HG03565 (cell line): ENCODE results near the gene FAM219B.
A peak's percentile ranks its signal among the peaks of the same experiment; 100 is the strongest.
"Not testable (repeated sequence)": the region's sequence is repeated elsewhere in the genome, so short reads cannot be mapped to it uniquely, and the experiment has no call there.

Experiments used
- ATAC-seq: cut with Tn5 transposase; IDR thresholded peaks from one replicate; pipeline ENCODE4 v1.9.1; 2021; ENCODE audit warnings: mild to moderate bottlenecking, moderate library complexity; ENCODE audit not compliant: unreplicated experiment

FAM219B gene

DNA sequence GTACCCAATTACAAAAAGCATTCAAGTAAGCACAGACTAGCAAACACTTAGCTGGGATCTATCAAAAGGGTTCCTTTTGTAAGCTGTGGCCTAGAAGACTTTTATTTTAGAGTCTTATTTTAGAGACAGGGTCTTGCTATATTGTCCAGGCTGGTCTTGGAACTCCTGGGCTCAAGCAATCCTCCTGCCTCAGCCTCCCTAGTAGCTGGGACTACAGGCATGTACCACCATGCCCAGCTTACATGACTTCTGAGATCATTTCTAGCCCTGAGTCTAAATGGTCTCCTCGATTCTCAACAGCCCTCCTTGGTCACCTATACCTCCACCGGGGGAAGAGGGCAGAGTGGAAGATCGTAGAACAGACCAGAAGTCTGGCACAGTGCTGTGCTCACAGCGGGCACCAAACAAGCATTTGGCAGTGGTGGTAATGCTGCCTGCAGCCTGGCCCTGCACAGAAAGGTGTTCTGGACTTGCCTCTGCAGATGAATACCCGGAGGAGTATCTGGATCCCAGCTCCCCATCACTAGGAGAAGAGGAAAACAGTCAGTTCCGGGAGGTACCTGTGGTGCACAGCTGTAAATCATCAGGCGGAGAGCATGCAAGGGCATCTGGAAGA is 2.4 kb downstream of the FAM219B start:
- no peak for ATAC-seq

GRCh38 chr15:74903676-74904075 is 3.0 kb downstream of the FAM219B start:
- no peak for ATAC-seq

- ATAC-seq: no peak
Measured at GRCh38 chr15:74902295-74903075, 4.2 kb downstream of the FAM219B start.

DNA sequence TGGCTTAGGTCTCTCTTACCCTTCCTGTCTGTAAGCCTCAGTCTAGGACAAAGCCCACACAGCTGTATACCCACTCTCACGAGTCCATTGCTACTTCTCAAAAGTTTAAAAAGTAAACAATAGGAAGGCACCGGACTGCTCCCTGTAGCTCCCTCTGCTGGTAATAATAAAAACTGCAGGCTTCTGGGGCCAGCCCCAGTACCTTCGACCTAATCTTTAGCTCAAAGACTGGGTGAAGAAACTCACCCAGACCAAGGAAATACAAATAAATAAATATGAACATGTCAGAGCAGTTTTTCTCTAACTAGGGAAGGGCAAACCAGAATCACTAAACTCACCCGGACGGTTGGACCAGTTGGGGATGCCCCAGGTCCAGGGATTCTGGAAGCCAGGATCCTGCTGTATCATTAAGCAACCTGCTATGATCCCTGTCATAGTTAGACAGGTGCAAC is 5.0 kb downstream of the FAM219B start:
- ATAC-seq: no peak

DNA sequence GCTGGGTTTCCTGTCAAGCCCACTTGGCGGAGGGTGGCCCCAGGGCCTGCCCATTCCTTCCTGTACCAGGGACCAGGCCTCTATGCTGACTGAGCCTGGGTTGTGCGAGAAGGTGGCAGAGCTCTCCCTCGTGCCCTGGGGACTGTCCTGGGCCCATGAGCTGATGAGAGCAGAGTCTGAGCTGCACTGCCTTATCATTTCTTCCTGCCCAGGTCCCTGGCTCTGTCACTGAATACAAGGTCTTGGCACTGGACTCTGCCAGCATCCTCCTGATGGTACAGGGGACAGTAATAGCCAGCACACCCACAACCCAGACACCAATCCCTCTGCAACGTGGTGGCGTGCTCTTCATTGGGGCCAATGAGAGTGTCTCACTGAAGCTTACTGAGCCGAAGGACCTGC is 9.3 kb downstream of the FAM219B start:
- no peak for ATAC-seq

GRCh38 chr15:74896316-74896715 is 10.3 kb downstream of the FAM219B start:
- ATAC-seq: no peak

GRCh38 chr15:74895830-74896229 is 10.8 kb downstream of the FAM219B start:
- ATAC-seq: no peak

DNA sequence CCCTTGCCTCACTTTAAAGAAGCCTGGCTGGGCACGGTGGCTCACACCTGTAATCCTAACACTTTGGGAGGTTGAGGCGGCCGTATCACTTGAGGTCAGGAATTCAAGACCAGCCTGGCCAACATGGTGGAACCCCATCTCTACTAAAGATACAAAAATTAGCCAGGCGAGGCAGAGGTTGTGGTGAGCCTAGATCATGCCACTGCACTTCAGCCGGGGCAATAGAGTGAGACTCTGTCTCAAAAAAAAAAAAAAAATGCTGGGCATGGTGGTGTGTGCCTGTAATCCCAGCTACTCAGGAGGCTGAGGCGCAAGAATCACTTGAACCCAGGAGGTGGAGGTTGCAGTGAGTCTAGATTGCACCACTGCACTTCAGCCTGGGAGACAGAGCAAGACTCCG is 12.3 kb downstream of the FAM219B start:
- not testable (repeated sequence) for ATAC-seq

DNA sequence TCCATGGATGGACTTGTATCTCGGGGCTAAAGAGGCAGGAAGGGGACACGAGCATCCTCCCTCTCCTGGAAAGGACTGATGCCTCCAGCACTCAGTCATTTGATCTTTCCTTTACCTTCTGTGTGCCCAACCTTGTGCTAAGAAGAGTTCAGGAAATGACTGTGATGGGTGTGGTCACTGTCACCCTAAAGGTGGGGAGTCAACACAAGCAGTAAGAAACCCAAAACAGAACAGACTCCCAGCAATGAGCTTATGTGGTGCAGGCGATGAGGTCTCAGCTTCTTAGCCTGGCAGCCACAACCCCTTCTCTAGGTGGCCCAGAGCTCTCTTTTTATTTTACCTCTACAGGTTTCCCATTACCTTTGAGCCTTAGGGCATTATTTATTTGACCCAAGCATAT is 13.0 kb downstream of the FAM219B start:
- no peak for ATAC-seq

- ATAC-seq: no peak
Measured at GRCh38 chr15:74892931-74893330, 13.7 kb downstream of the FAM219B start.

GRCh38 chr15:74892313-74892712 is 14.3 kb downstream of the FAM219B start:
- no peak for ATAC-seq

DNA sequence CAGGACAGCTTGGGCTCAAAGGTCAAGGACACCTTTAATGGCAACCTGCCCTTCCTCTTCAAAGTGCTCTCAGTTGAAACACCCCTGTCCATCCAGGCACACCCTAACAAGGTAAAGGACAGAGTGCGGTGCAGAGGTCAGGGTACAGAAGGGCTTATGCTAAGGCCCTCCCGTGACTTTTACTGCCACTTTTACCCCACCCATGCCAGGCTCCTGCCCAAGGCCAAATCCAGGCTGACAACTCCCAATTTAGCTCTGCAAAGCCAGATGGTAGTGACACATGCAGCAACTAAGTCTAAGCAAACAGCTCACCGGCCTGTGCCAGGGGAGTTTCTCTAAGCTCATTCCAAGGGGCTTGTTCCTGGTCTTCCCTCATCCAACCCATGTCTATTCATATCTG is 15.2 kb downstream of the FAM219B start:
- ATAC-seq: no peak

DNA sequence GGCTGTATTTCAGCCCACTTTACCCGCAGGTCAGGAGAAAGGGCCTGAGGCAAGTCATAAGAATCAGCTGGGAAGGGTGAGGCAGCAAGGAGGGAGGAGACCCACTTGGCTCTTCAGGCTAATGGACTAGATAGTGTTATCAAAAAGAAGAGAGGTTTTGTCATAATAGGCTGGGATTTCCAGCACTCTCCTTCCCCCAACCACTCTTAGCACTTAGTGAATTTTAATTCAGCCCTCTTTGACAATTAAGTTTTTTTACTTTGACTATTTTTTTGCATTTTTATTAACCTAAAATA is 16.0 kb downstream of the FAM219B start:
- no peak for ATAC-seq

- ATAC-seq: peak; percentile 89
Measured at GRCh38 chr15:74889883-74890664, 16.6 kb downstream of the FAM219B start, which contains the start of gene MPI. MPI (plus strand) TSS chr15:74890042; CDS start chr15:74890074, 32 bp downstream.

GRCh38 chr15:74889390-74889882 is 17.2 kb downstream of the FAM219B start:
- peak; percentile 16 for ATAC-seq

DNA sequence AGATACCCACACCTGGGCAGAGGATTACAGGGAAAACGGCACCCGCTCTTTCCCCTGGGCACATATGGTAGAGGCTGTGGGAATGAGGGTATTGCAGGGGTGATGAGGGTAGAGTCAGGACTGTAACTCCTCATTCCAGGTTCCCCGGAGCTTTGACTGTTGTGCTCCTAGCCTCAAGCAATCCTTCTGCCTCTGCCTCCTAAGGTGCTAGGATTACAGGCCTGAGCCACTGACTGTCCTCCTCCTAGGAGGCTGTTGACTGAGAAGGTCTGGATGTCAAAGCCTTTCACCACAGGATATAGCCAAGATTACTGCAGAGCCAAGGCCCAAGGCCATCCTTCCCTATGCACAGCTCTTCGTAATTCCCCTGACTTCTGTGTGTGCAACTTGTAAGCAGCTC is 17.9 kb downstream of the FAM219B start:
- no peak for ATAC-seq

DNA sequence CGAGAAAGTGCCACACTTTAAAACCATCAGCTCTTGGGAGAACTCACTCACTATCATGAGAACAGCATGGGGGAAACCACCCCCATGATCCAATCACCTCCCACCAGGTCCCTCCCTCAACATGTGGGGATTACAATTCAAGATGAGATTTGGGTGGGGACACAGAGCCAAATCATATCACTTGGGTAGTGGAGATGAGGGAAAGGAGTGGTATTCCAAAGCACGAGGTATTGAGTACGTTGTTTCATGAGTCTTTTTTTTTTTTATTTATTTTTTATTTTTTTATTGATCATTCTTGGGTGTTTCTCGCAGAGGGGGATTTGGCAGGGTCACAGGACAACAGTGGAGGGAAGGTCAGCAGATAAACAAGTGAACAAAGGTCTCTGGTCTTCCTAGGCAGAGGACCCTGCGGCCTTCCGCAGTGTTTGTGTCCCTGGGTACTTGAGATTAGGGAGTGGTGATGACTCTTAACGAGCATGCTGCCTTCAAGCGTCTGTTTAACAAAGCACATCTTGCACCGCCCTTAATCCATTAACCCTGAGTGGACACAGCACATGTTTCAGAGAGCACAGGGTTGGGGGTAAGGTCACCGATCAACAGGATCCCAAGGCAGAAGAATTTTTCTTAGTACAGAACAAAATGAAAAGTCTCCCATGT is 19.0 kb downstream of the FAM219B start:
- not testable (repeated sequence) for ATAC-seq

DNA sequence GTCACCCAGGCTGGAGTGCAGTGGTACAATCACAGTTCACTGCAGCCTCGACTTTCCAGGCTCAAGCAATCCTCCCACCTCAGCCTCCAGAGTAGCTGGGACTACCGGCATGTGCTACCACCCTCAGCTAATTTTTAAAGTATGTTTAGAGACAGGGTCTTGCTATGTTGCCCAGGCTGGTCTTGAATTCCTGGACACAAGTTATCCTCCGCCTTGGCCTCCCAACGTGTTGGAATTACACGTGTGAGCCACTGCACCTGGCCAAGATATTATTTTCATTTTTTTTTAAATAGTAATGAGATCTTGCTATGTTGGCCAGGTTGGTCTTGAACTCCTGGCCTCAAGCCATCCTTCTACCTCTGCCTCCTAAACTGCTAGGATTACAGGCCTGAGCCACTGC is 21.2 kb downstream of the FAM219B start:
- ATAC-seq: no peak

- ATAC-seq: no peak
Measured at GRCh38 chr15:74884428-74885223, 22.0 kb downstream of the FAM219B start.

DNA sequence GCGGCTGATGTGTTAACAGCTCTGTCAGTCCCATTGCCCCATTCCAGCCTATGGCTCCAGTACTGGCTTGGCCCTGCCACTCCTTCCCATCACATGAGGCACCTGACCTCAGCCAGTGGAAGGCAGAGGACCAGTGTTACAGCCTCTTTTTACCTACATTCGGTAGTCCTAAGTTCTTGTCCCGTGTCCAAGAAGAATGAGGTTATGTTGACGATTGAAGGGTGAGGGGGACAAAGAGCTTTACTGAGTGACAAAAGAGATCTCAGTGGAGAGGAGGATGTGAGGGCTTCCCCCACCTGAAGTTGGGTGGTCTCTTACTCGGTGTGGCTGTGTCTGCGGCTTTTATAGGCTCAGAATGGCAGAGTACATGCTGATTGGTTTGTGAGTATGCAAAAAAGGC is 24.1 kb downstream of the FAM219B start:
- no peak for ATAC-seq
